Measurements from ENCODE around the gene LRCOL1.

The LRCOL1 gene

DNA sequence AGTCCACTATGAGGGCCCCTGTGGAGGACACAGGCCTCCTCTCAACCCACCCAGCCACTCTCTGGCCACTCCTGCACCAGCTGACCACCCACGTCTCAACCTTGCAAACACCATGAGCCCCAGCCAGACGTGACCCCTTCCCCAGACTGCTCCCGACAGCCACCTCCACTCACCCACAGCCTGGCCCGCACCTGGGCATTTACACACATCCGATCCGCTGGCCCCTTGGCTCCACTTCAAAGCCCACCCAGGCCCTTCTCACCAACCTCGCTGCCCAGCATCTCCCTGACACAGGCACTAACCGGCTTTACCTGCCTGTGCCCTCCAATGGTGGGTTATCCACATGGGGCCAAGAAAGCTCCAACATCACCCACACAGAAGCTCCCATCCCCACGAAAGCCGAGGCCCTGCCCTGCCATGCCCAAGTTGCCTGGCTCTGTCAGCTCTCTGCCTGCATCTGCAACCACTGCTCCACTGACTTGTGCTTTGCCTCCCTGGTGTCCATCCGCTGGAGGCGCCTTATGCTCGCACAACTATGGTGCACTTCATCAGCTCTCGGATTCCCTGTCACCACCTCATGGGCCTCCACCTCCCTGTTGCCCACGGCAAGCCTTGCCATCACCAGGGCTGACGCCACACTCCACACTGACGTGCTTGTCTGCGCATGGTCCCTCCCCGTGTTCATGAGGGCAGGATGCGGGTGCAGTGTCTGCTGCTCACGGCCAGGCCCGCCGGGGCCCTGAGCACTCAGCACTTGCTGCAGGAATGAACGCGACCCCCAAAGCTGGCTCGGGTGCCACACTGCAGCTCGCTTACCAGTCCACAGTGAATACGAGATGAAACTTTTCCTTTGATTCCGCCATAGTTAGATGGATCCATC, 24.9 kb upstream of the LRCOL1 start:
- DNase-seq, result no peak

GRCh38 chr12:132634411-132634990, 24.1 kb upstream of the LRCOL1 start:
- no peak for DNase-seq

DNA sequence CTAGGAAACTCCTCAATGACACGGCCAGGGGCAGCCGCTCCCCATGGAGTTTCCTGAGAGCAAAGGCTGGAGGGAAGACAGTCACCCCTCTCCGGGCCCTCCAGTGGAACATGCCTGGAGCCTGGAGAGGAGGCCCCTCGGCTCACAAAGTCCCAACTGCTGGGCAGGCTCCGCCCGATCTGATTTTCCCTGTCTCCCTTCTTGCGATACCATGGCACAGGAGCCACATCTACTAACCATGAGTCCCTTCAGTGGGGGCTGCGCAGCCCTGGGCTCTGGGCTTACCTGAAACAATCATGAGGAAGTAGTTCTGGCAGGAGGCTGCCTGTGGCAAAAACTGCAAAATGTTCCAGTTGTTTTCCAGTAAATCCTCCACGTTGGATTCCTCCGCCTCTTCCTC, 23.5 kb upstream of the LRCOL1 start:
- DNase-seq, result no peak

GRCh38 chr12:132633398-132633797, 23.0 kb upstream of the LRCOL1 start:
- DNase-seq, result no peak

GRCh38 chr12:132632521-132633228, 22.3 kb upstream of the LRCOL1 start:
- no peak for DNase-seq

- DNase-seq, result no peak
These were observed 21.3 kb upstream of the LRCOL1 start for GRCh38 chr12:132631666-132632065.

- DNase-seq, result no peak
These were observed 20.3 kb upstream of the LRCOL1 start for GRCh38 chr12:132630672-132631071.

DNA sequence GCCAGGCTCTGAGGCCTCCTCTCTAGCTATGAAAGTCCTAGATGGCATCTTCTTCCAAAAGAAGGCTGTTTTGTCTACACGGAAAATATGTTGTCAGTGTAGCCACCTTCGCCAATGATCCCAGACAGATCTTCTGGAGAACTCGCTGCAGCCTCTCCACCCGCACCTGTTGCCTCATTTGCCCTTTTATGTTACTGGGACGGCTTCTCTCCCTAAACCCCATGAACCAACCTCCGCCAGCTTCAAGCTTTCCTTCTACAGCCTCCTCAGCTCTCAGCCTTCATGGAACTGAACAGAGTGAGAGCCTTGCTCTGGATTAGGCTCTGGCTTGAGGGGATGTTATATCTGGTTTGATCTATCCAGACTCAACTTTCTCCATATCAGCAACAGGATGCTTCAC, 18.9 kb upstream of the LRCOL1 start:
- DNase-seq, result no peak

DNA sequence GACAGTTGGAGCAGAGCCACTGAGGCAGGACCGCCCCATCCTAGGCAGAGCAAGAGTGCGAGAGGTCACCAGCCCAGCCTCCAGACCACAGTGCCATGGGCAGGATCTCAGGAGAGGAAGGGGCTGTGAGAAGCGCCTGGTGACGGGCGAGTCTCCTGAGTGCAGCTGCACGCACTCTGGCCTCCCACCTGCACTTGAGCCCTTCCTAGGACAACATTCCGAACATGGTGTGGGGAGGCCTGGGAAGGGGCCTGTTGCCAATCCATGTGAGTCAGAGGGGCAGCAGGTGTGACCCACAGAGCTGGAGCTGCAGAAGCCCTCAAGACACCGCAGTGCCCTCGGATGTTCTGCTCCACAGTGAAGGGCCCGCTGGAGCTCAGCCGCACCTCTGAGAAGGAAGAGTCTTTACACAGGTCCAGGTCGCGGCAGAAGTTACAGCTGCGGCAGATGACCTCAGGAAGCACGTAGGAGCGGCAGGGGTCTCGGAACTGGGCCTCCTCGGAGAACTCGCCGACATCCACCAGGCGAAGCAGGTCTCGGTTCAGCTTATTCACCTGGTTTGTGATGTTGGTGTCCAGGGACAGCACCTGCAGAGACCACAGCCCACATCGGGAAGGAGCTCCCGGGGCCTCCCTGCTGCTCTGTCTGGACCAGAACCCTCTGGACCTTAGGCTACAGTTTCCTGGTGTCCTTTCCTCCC, 15.5 kb upstream of the LRCOL1 start:
- no peak for DNase-seq

GRCh38 chr12:132624910-132625630, 14.7 kb upstream of the LRCOL1 start:
- DNase-seq, result no peak

DNA sequence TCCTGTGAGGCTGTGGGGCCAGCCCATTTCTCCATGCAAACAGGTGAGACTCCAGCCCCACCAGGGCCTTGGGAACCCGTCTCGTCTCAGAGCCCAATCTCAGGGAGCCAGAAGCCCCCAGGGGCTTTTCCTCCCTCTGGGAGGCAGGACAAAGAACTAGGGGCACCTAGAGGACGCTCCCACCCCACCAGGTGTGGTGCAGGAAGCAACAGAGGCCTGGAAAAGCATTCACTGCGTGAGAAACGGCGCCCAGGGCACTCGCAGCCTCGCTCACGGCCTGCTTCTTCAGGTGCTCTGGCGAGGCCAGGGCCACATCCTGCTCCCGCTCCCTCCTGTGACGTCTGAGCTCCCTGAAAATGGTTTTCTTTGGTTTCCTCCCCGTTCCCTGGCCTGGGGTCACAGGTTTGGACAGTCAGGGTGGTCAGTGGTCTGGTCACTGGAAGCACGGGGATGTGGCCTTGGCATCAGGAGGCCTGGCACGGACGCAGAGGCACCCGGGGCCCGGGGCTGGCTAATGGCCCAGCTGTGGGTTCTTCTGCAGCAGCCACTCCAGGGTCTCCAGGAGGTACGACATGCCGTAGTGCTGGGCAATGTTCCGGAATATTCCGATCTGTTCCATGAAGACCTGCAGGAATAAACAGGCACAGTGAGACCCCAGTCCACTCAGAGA, 13.9 kb upstream of the LRCOL1 start:
- DNase-seq, result no peak

- no peak for DNase-seq
These were observed 12.9 kb upstream of the LRCOL1 start for GRCh38 chr12:132623072-132623869.

DNA sequence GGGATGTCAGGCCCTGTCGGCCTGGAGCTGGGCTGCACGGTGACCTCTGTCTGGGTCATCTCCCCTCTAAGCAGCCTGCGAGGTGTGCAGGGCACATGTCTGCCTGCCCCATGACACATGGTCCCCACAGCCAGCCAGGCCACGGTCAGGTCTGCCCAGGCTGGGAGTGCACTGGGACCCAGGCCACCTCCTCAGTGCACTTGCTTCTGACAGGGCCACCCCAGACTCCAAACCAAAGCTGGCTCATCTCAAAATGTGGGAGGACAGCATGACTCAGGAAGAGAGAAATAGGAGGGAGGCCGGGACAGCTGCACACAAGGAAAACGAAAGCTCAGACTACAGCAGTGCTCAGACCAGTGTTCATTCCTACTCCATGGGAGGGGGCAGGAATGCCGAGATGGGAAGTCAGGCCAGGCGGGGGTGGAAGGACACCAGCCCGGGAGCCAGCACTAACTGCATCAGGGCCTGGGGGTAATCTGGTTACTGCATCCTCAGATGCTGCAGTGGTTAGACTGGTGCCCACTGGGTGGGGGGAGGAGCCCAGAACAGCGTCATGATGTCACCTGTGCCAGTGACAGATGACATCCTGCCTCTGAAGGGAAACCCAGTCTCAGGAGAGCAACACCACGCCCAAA, 12.2 kb upstream of the LRCOL1 start:
- no peak for DNase-seq

- no peak for DNase-seq
These were observed 11.5 kb upstream of the LRCOL1 start for GRCh38 chr12:132621657-132622435.

DNA sequence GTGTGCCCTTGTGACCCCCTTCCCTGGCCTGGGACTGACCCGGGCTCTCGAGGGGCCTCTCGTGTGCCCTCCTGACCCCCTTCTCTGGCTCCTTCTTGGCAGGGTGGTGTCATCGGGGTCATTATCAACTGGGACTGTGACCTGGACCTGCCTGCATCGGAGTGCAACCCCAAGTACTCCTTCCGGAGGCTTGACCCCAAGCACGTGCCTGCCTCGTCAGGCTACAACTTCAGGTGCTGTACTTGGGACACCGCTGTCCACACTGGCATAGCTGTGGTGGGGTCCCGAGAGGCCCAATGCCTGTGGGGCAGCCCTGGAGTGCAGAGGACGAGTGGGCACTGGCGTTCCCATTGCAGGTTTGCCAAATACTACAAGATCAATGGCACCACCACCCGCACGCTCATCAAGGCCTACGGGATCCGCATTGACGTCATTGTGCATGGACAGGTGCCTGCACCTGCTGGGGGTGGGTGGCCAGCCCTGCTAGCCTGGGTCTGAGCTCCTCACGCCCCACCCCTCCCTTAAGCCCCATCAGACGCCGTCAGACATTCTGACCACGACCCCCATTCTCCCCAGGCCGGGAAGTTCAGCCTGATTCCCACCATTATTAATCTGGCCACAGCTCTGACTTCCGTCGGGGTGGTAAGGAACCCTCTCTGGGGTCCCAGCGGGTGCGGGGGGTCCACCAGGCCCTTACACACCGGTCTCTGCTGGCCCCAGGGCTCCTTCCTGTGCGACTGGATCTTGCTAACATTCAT, 10.7 kb upstream of the LRCOL1 start:
- DNase-seq, result no peak

DNA sequence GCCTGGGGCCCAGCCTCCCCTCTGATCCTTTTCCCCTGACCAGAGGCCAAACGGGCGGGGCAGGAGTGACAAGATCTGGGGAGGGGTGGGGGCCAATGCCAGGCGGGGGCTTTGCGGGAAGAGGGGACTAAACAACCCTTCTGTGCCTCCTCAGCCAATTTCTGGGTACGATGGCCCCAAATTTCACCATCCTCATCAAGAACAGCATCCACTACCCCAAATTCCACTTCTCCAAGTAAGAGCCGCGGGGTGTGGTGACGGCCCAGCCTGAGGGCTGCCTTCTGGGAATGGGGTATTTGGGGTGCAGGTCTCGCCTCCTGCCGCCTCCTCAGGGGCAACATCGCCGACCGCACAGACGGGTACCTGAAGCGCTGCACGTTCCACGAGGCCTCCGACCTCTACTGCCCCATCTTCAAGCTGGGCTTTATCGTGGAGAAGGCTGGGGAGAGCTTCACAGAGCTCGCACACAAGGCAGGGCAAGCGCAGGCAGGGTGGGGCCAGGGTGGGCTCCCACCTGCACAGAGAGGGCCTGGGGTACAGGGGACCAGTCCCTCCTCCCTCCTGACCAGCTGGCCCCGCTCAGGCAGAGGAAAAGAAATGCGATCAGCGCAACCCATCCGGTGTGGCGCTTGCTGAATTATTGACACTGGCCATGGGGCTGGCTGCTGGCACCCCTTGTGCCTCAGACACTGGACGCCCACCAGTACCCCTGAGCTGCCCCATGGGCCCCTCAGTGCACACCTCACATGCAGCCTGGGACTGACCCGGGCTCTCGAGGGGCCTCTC, 9.9 kb upstream of the LRCOL1 start:
- no peak for DNase-seq

DNA sequence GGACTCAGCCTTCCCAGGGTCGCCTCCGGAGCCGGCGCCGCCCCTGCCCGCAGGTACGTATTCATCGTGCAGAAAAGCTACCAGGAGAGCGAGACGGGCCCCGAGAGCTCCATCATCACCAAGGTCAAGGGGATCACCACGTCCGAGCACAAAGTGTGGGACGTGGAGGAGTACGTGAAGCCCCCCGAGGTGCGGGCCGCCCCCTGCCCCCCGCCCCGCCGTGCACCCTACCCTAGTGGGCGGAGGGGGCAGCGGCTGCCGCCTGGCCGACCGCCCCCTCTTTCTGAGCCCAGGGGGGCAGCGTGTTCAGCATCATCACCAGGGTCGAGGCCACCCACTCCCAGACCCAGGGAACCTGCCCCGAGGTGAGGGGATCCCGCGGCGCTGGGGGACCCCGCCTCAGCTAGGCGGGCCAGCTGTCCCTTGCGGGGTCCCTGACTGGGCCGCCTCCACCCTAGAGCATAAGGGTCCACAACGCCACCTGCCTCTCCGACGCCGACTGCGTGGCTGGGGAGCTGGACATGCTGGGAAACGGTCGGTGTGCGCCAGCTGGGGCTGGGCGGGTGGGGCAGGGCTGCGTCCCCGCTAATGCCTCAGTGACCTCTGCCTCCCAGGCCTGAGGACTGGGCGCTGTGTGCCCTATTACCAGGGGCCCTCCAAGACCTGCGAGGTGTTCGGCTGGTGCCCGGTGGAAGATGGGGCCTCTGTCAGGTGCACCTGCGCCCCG, 9.2 kb upstream of the LRCOL1 start:
- DNase-seq, result no peak

- no peak for DNase-seq
These were observed 8.6 kb upstream of the LRCOL1 start for GRCh38 chr12:132619071-132619385.
